Activated naive CD8-positive, alpha-beta T cell treated with anti-CD3 and anti-CD28 coated beads, Interleukin-2, amount 10 ng/mL, durations not matched to agents 7 days and 5 days (primary cell): ENCODE results near the gene TAF13. TPM values are rescaled to one million over a fixed set of nuclear protein-coding genes. Genes with fewer than 3 reads are reported as not detected.
"Not testable (repeated sequence)": the region's sequence is repeated elsewhere in the genome, so short reads cannot be mapped to it uniquely, and the experiment has no call there.

Experiments
- ATAC-seq: fragments of 150-1000 bp; cut with Tn5 transposase; one replicate; pipeline ENCODE4 v1.10.0; 2021; ENCODE audit warnings: low read depth, moderate library complexity
- POLR2A ChIA-PET: fragments of 350-600 bp; sonication (Branson Sonifier 250); formaldehyde crosslinking; loops from one replicate; lab custom pipeline; 2021; ENCODE audit warnings: antibody characterized with exemption; lab: Charles Lee
- DNase-seq: peaks from one replicate; pipeline ENCODE4 v3.0.0; 2021
- H3K27ac Mint-ChIP-seq: one replicate; pipeline ENCODE4 v1.8.0; 2022; ENCODE audit warnings: mild to moderate bottlenecking, mixed read lengths
- H3K27me3 Mint-ChIP-seq: one replicate; pipeline ENCODE4 v1.8.0; 2022; ENCODE audit warnings: mild to moderate bottlenecking, moderate library complexity, mixed read lengths
- H3K36me3 Mint-ChIP-seq: one replicate; pipeline ENCODE4 v1.8.0; 2021; ENCODE audit warnings: mild to moderate bottlenecking, mixed read lengths
- H3K4me1 Mint-ChIP-seq: one replicate; pipeline ENCODE4 v1.8.0; 2021; ENCODE audit warnings: mixed read lengths
- H3K4me3 Mint-ChIP-seq: one replicate; pipeline ENCODE4 v1.8.0; 2022; ENCODE audit warnings: mild to moderate bottlenecking, moderate library complexity, mixed read lengths
- H3K9me3 Mint-ChIP-seq: one replicate; pipeline ENCODE4 v1.8.0; 2021; ENCODE audit warnings: mixed read lengths
- total RNA-seq, 2 experiments: library from RNA; stranded (reverse); gene quantifications; one replicate each; pipeline ENCODE4 v1.2.3, GENCODE V29; 2021

TAF13 gene
- total RNA-seq, 2 experiments from 2014 or later: 17.3 to 19.0 TPM

GRCh38 chr1:109056064-109056463, 19.7 kb downstream of the TAF13 start:
- DNase-seq (no peak), ATAC-seq (no peak)
- no peaks in the 10 kb centered on the region for H3K9me3 Mint-ChIP-seq
- POLR2A ChIA-PET: no interaction called here
- H3K4me3 Mint-ChIP-seq: no peak overlapping the region
- no peaks in the 10 kb centered on the region for H3K27me3 Mint-ChIP-seq
- no peak overlapping the region for H3K27ac Mint-ChIP-seq
- H3K36me3 Mint-ChIP-seq: no peaks in the 10 kb centered on the region
- no peaks in the 10 kb centered on the region for H3K4me1 Mint-ChIP-seq

GRCh38 chr1:109052145-109052544, 23.7 kb downstream of the TAF13 start:
- ATAC-seq, H3K4me3 Mint-ChIP-seq, H3K9me3 Mint-ChIP-seq, H3K36me3 Mint-ChIP-seq, POLR2A ChIA-PET, DNase-seq, H3K27me3 Mint-ChIP-seq, H3K27ac Mint-ChIP-seq, H3K4me1 Mint-ChIP-seq: not testable (repeated sequence)

GRCh38 chr1:109050228-109050995, 25.4 kb downstream of the TAF13 start:
- Mint-ChIP-seq H3K4me1 (no peaks in the 10 kb centered on the region), H3K27ac (no peak overlapping the region), H3K4me3 (no peak overlapping the region), H3K9me3 (no peaks in the 10 kb centered on the region), H3K36me3 (no peaks in the 10 kb centered on the region), H3K27me3 (peaks cover 8% of the 10 kb centered on the region)
- DNase-seq (no peak), ATAC-seq (no peak)
- POLR2A ChIA-PET: no interaction called here

- DNase-seq: no peak
- ATAC-seq: no peak
- Mint-ChIP-seq H3K36me3 (no peaks in the 10 kb centered on the region), H3K4me1 (no peaks in the 10 kb centered on the region), H3K4me3 (no peak overlapping the region), H3K9me3 (no peaks in the 10 kb centered on the region), H3K27me3 (peaks cover 8% of the 10 kb centered on the region), H3K27ac (no peak overlapping the region)
- POLR2A ChIA-PET: no interaction called here
Observed at GRCh38 chr1:109048335-109048734, 27.5 kb downstream of the TAF13 start.

GRCh38 chr1:109047339-109047738, 28.5 kb downstream of the TAF13 start:
- H3K36me3 Mint-ChIP-seq: no peaks in the 10 kb centered on the region
- DNase-seq (no peak), ATAC-seq (no peak)
- H3K27me3 Mint-ChIP-seq: peaks cover 8% of the 10 kb centered on the region
- H3K4me3 Mint-ChIP-seq: no peak overlapping the region
- peaks cover 3% of the 10 kb centered on the region for H3K4me1 Mint-ChIP-seq
- no peaks in the 10 kb centered on the region for H3K9me3 Mint-ChIP-seq
- POLR2A ChIA-PET: no interaction called here
- no peak overlapping the region for H3K27ac Mint-ChIP-seq

GRCh38 chr1:109046671-109047070, 29.1 kb downstream of the TAF13 start:
- Mint-ChIP-seq H3K4me1 (peaks cover 4% of the 10 kb centered on the region), H3K9me3 (no peaks in the 10 kb centered on the region), H3K27me3 (peaks cover 8% of the 10 kb centered on the region), H3K4me3 (no peak overlapping the region), H3K36me3 (no peaks in the 10 kb centered on the region), H3K27ac (no peak overlapping the region)
- POLR2A ChIA-PET: no interaction called here
- ATAC-seq: no peak
- DNase-seq: no peak

GRCh38 chr1:109045595-109045994, 30.2 kb downstream of the TAF13 start:
- Mint-ChIP-seq H3K9me3 (no peaks in the 10 kb centered on the region), H3K4me3 (no peak overlapping the region), H3K36me3 (no peaks in the 10 kb centered on the region), H3K27me3 (peaks cover 5% of the 10 kb centered on the region), H3K27ac (no peak overlapping the region), H3K4me1 (peaks cover 6% of the 10 kb centered on the region)
- ATAC-seq (no peak), DNase-seq (no peak)
- POLR2A ChIA-PET: no interaction called here

- Mint-ChIP-seq H3K4me1 (peaks cover 13% of the 10 kb centered on the region), H3K27me3 (no peaks in the 10 kb centered on the region), H3K27ac (peak within 1 kb of the TSS; percentile 90), H3K36me3 (no peaks in the 10 kb centered on the region), H3K9me3 (no peaks in the 10 kb centered on the region), H3K4me3 (peak within 1 kb of the TSS; percentile 93)
- DNase-seq: peak; percentile 98
- POLR2A ChIA-PET: interaction anchor here (0.6 to 3.0 kb wide), 8 partner anchors 9 to 349 kb away, joined by 3 to 18 read pairs (median 6); partner anchors contain the start of genes CLCC1, GPSM2, PRPF38B and TAF13
- peak; percentile 98 for ATAC-seq
Observed at GRCh38 chr1:109041621-109042468, 34.0 kb downstream of the TAF13 start, which contains the start of gene WDR47. WDR47 (minus strand) TSS chr1:109042102; CDS start chr1:109023512, 18,590 bp downstream.

GRCh38 chr1:109040989-109041620, 34.7 kb downstream of the TAF13 start:
- POLR2A ChIA-PET: interaction anchor here (1.0 to 3.0 kb wide), 2 partner anchors 35 to 59 kb away, joined by 10 to 18 read pairs; partner anchors contain the start of gene TAF13

GRCh38 chr1:109040627-109040988, 35.2 kb downstream of the TAF13 start:
- peaks cover 15% of the 10 kb centered on the region for H3K4me1 Mint-ChIP-seq
- DNase-seq (no peak), ATAC-seq (no peak)
- H3K27ac Mint-ChIP-seq: peak overlapping the region; percentile 90
- H3K27me3 Mint-ChIP-seq: no peaks in the 10 kb centered on the region
- H3K4me3 Mint-ChIP-seq: peak overlapping the region; percentile 93
- no peaks in the 10 kb centered on the region for H3K9me3 Mint-ChIP-seq
- POLR2A ChIA-PET: interaction anchor here (0.7 to 3.0 kb wide), 2 partner anchors 60 to 94 kb away, joined by 3 to 18 read pairs; no protein-coding TSS in a partner anchor
- H3K36me3 Mint-ChIP-seq: no peaks in the 10 kb centered on the region

More at GRCh38 chr1:109040989-109041620, 34.7 kb downstream of the TAF13 start:
- Mint-ChIP-seq H3K36me3 (no peaks in the 10 kb centered on the region), H3K9me3 (no peaks in the 10 kb centered on the region), H3K4me1 (peaks cover 14% of the 10 kb centered on the region), H3K4me3 (peak overlapping the region; percentile 93), H3K27ac (peak overlapping the region; percentile 90), H3K27me3 (no peaks in the 10 kb centered on the region)
- DNase-seq (no peak), ATAC-seq (peak; percentile 26)

- Mint-ChIP-seq H3K36me3 (no peaks in the 10 kb centered on the region), H3K4me3 (no peak overlapping the region), H3K9me3 (no peaks in the 10 kb centered on the region), H3K27ac (no peak overlapping the region), H3K4me1 (peaks cover 5% of the 10 kb centered on the region), H3K27me3 (no peaks in the 10 kb centered on the region)
- POLR2A ChIA-PET: interaction anchor here (0.7 kb wide), 1 partner anchor 41 kb away, joined by 5 read pairs; the partner anchor contains the start of gene TAF13
- DNase-seq (no peak), ATAC-seq (no peak)
Observed at GRCh38 chr1:109034382-109034781, 41.4 kb downstream of the TAF13 start.

GRCh38 chr1:109029493-109029892, 46.3 kb downstream of the TAF13 start:
- not testable (repeated sequence) for H3K4me3 Mint-ChIP-seq, H3K27ac Mint-ChIP-seq
- POLR2A ChIA-PET: interaction anchor here (0.7 kb wide), 1 partner anchor 33 kb away, joined by 3 read pairs; no protein-coding TSS in a partner anchor

GRCh38 chr1:109027841-109028240, 48.0 kb downstream of the TAF13 start:
- POLR2A ChIA-PET: interaction anchor here (1.2 kb wide), 1 partner anchor 12 kb away, joined by 5 read pairs; no protein-coding TSS in a partner anchor
- DNase-seq: no peak
- ATAC-seq: no peak
- Mint-ChIP-seq H3K36me3 (no peaks in the 10 kb centered on the region), H3K4me1 (peaks cover 5% of the 10 kb centered on the region), H3K9me3 (no peaks in the 10 kb centered on the region), H3K4me3 (no peak overlapping the region), H3K27me3 (no peaks in the 10 kb centered on the region), H3K27ac (no peak overlapping the region)

More at GRCh38 chr1:109029493-109029892, 46.3 kb downstream of the TAF13 start:
- ATAC-seq, H3K27me3 Mint-ChIP-seq, DNase-seq, H3K9me3 Mint-ChIP-seq, H3K36me3 Mint-ChIP-seq, H3K4me1 Mint-ChIP-seq: not testable (repeated sequence)
